ENCODE measurements around the gene COL6A5. TPM values are rescaled to one million over a fixed set of nuclear protein-coding genes. Genes with fewer than 3 reads are reported as not detected.

The COL6A5 gene
- total and polyA plus RNA-seq, 9 of the 15 experiments (the other 6 are each of a cell fraction or from before 2014, with no cell fraction given): 1.5 to 9.7 (median 5.6) TPM

- TF ChIP-seq ZMIZ1 (IDR thresholded peaks at IDR 0.05; ENCODE audit: low read depth in 2 of 2, low read length in 2 of 2): no peak
These were observed 69.0 kb downstream of the COL6A5 start (continued) for GRCh38 chr3:130414457-130414856.

- H3K9ac ChIP-seq (ENCODE audit: insufficient read depth in 1 of 2, low read depth in 2 of 2, low read length in 2 of 2): no peak overlapping the region
- no peaks in the 10 kb centered on the region for H3K9me1 ChIP-seq (ENCODE audit: control insufficient read depth, insufficient read depth, low read length)
- BruUV-seq (replicated peaks): no TSS peak
- peaks cover 38% of the 10 kb centered on the region; the same call in 1 of the 3 replicates for H3K36me3 ChIP-seq (ENCODE audit: control insufficient read depth, insufficient read depth, low read length)
- H3K9me3 ChIP-seq (replicated peaks; ENCODE audit: control insufficient read depth, insufficient read depth, low read depth, low read length): no peaks in the 10 kb centered on the region
- no peak overlapping the region for H3K27ac ChIP-seq (ENCODE audit: extremely low read depth, low read depth, low read length)
- H3K27me3 ChIP-seq (ENCODE audit: control insufficient read depth in 2 of 2, insufficient read depth in 2 of 2, low read length in 2 of 2): no peaks in the 10 kb centered on the region
- intact Hi-C loops (cut with micrococcal nuclease) (no loop called here), in situ Hi-C loops (cut with MboI) (no loop called here)
- no peak overlapping the region for H2AFZ ChIP-seq (ENCODE audit: low read depth, low read length)
- no peak for TF ChIP-seq ZNF431 (CRISPR knock-in tag; IDR thresholded peaks at IDR 0.05)
- no peak for TF ChIP-seq CHAMP1 (IDR thresholded peaks at IDR 0.05)
- TF ChIP-seq ZNF436 (CRISPR knock-in tag; IDR thresholded peaks at IDR 0.05): no peak
- no peak for TF ChIP-seq ASH1L (IDR thresholded peaks at IDR 0.05; ENCODE audit: borderline replicate concordance, low read depth, partially characterized antibody)
- no peak for TF ChIP-seq HMG20A (CRISPR knock-in tag; conservative IDR thresholded peaks at IDR 0.05)
- no peak for TF ChIP-seq POLR3A (IDR thresholded peaks at IDR 0.05; ENCODE audit: borderline replicate concordance, extremely low read depth, insufficient read depth, insufficient read length)
- no peak for TF ChIP-seq HDGF (IDR thresholded peaks at IDR 0.05)
- no peak for TF ChIP-seq CSDE1 (IDR thresholded peaks at IDR 0.05)
- no peak overlapping the region for H3K4me3 ChIP-seq
- ChIA-PET POLR2A (interaction anchor here (1.2 kb wide), 1 partner anchor 11 kb away, joined by 3 read pairs; no protein-coding TSS in a partner anchor), CTCF (ENCODE audit: low intra/inter-chr PET ratio) (no interaction called here)
- FAIRE-seq (no peak), ATAC-seq (no peak), DNase-seq (ENCODE audit: extremely low read depth in 1 of 4, low spot score in 3 of 4) (no peak)
- H4K20me1 ChIP-seq (replicated peaks; ENCODE audit: control insufficient read depth, insufficient read depth, low read length): no peaks in the 10 kb centered on the region
- no peak overlapping the region for H3K4me2 ChIP-seq (ENCODE audit: insufficient read depth, low read length)
- H3K4me1 ChIP-seq (replicated peaks in 1 of 2; ENCODE audit: control insufficient read depth in 2 of 2, insufficient read depth in 2 of 2, low read length in 2 of 2): no peaks in the 10 kb centered on the region; a peak in 1 of 5 replicates
- H3K79me2 ChIP-seq (ENCODE audit: control insufficient read depth, insufficient read depth, low read length): no peaks in the 10 kb centered on the region
- 95% methylated on average over 2 of the region's 2 CpGs for WGBS (ENCODE audit: insufficient coverage, low coverage, missing lambda C conversion rate)
These were observed 75.0 kb downstream of the COL6A5 start for GRCh38 chr3:130420466-130420865.

Measured in K562 (cell line).